ENCODE results near the gene DYNLRB1. TPM values are rescaled to one million over a fixed set of nuclear protein-coding genes. Genes with fewer than 3 reads are reported as not detected.

Gene DYNLRB1
- total and polyA plus RNA-seq, 2 of the 13 experiments (the other 11 are each of a cell fraction or from before 2014, with no cell fraction given): 140 to 244 TPM

DNA sequence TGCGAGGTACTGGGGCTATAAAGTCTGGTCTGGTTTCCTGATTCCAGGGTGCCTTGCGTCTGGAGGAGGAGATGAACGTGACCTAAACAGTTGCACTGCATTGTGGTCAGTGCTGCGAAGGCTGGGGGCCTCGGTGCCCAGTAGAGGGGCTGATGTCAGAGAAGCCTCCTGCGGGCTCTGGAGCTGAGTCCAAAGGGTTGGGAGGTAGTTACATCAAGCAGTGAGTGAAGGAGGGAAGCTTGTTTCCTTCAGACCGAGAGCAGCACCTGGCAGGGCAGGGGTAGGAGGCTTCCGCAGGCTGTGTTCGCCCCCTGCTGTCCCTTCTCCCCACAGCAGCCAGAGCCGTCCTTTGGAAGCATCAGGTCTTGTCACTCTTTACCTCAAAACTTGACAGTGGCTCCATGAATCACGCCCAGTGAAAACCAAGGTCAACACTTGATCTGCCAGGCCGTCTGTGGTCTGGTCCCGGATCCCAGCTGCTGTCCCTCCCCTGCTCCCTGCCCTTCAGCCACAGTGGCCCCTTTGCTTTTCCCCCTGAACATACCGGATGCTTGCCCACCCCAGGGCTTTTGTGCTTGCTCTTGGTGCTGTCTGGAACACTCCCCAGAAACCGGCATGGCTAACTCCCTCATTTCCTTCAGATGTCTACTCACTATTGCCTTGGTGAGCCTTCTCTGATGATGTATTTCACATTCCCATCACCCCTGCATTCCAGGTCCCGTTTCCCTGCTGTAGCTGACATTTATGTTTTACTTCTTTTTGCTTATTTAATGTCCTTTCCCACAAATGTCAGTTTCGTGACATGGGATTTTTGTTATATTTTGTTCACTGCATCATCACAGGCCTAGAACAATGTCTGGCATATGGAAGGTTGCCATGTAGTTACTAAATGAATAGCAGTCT lies 7.0 kb downstream of the DYNLRB1 start (continued):
- TF ChIP-seq ZNF331 (CRISPR knock-in tag; IDR thresholded peaks at IDR 0.05) (no peak; the same call in 1 of the 2 replicates), ZNF512 (CRISPR knock-in tag; IDR thresholded peaks at IDR 0.05) (no peak; the same call in 1 of the 2 replicates), MEF2D (CRISPR knock-in tag; IDR thresholded peaks at IDR 0.05) (peak; percentile 74), PRDM4 (CRISPR knock-in tag; IDR thresholded peaks at IDR 0.05; ENCODE audit: borderline replicate concordance) (no peak), FOXJ3 (CRISPR knock-in tag; IDR thresholded peaks at IDR 0.05; ENCODE audit: borderline replicate concordance) (no peak), HOXA3 (CRISPR knock-in tag; IDR thresholded peaks at IDR 0.05) (peak; percentile 54; the same call in 1 of the 2 replicates), ZNF136 (CRISPR knock-in tag; IDR thresholded peaks at IDR 0.05; ENCODE audit: low read depth) (no peak; the same call in 1 of the 2 replicates), ZNF562 (CRISPR knock-in tag; IDR thresholded peaks at IDR 0.05; ENCODE audit: borderline replicate concordance) (no peak), ZBTB40 (IDR thresholded peaks at IDR 0.05) (no peak), ZBTB40 (CRISPR knock-in tag; IDR thresholded peaks at IDR 0.05) (no peak), CHD4 (IDR thresholded peaks at IDR 0.05; ENCODE audit: borderline replicate concordance, low read length) (no peak)
- TF ChIP-seq, protein P1, sequence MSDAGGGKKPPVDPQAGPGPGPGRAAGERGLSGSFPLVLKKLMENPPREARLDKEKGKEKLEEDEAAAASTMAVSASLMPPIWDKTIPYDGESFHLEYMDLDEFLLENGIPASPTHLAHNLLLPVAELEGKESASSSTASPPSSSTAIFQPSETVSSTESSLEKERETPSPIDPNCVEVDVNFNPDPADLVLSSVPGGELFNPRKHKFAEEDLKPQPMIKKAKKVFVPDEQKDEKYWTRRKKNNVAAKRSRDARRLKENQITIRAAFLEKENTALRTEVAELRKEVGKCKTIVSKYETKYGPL (CRISPR knock-in tag; IDR thresholded peaks at IDR 0.05): no peak
- TF ChIP-seq, protein P2, sequence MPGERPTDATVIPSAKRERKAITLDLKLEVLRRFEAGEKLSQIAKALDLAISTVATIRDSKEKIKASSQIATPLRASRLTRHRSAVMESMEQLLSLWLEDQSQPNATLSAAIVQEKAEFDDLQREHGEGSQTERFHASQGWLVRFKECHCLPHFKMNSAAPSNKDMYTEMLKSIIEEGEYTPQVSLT (CRISPR knock-in tag; IDR thresholded peaks at IDR 0.05; ENCODE audit: borderline replicate concordance, low read depth): 0 out of 2 replicates have a peak, but pooled peaks have one; percentile 59

All from HepG2 (cell line).